Measurements from ENCODE around the gene LSAMP. TPM values are rescaled to one million over a fixed set of nuclear protein-coding genes. Genes with fewer than 3 reads are reported as not detected.

The LSAMP gene
- total and polyA plus RNA-seq, 2 of the 13 experiments (the other 11 are each of a cell fraction or from before 2014, with no cell fraction given): not detected

- TF ChIP-seq PRDM10 (CRISPR knock-in tag; IDR thresholded peaks at IDR 0.05; ENCODE audit: low read depth) (no peak), ZNF451 (CRISPR knock-in tag; IDR thresholded peaks at IDR 0.05) (no peak), AKNA (CRISPR knock-in tag; IDR thresholded peaks at IDR 0.05; ENCODE audit: borderline replicate concordance) (no peak), ZNF251 (CRISPR knock-in tag; IDR thresholded peaks at IDR 0.05) (no peak), DPF2 (CRISPR knock-in tag; IDR thresholded peaks at IDR 0.05; ENCODE audit: borderline replicate concordance, low read depth) (peak; percentile 73), ZNF230 (CRISPR knock-in tag; IDR thresholded peaks at IDR 0.05) (no peak), ZNF724P (CRISPR knock-in tag; IDR thresholded peaks at IDR 0.05; ENCODE audit: borderline replicate concordance) (no peak; the same call in 1 of the 2 replicates), PATZ1 (CRISPR knock-in tag; IDR thresholded peaks at IDR 0.05) (peak; percentile 32; the same call in 1 of the 2 replicates), SCMH1 (CRISPR knock-in tag; IDR thresholded peaks at IDR 0.05; ENCODE audit: borderline replicate concordance) (no peak), ARNTL (CRISPR knock-in tag; IDR thresholded peaks at IDR 0.05) (0 out of 2 replicates have a peak, but pooled peaks have one; percentile 18)
- TF ChIP-seq, protein P1, sequence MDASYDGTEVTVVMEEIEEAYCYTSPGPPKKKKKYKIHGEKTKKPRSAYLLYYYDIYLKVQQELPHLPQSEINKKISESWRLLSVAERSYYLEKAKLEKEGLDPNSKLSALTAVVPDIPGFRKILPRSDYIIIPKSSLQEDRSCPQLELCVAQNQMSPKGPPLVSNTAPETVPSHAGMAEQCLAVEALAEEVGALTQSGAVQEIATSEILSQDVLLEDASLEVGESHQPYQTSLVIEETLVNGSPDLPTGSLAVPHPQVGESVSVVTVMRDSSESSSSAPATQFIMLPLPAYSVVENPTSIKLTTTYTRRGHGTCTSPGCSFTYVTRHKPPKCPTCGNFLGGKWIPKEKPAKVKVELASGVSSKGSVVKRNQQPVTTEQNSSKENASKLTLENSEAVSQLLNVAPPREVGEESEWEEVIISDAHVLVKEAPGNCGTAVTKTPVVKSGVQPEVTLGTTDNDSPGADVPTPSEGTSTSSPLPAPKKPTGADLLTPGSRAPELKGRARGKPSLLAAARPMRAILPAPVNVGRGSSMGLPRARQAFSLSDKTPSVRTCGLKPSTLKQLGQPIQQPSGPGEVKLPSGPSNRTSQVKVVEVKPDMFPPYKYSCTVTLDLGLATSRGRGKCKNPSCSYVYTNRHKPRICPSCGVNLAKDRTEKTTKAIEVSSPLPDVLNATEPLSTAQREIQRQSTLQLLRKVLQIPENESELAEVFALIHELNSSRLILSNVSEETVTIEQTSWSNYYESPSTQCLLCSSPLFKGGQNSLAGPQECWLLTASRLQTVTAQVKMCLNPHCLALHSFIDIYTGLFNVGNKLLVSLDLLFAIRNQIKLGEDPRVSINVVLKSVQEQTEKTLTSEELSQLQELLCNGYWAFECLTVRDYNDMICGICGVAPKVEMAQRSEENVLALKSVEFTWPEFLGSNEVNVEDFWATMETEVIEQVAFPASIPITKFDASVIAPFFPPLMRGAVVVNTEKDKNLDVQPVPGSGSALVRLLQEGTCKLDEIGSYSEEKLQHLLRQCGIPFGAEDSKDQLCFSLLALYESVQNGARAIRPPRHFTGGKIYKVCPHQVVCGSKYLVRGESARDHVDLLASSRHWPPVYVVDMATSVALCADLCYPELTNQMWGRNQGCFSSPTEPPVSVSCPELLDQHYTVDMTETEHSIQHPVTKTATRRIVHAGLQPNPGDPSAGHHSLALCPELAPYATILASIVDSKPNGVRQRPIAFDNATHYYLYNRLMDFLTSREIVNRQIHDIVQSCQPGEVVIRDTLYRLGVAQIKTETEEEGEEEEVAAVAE (CRISPR knock-in tag; IDR thresholded peaks at IDR 0.05; ENCODE audit: borderline replicate concordance): no peak
Observed at GRCh38 chr3:115792206-115792955, 652.9 kb downstream of the LSAMP start (continued).

Data from HepG2 (cell line).